Measurements from ENCODE around the gene AMPD2. TPM values are rescaled to one million over a fixed set of nuclear protein-coding genes. Genes with fewer than 3 reads are reported as not detected.
"Not testable (repeated sequence)": the region's sequence is repeated elsewhere in the genome, so short reads cannot be mapped to it uniquely, and the experiment has no call there.

AMPD2 gene
- polyA plus RNA-seq, 2 donors: 15.7 to 16.3 TPM

DNA sequence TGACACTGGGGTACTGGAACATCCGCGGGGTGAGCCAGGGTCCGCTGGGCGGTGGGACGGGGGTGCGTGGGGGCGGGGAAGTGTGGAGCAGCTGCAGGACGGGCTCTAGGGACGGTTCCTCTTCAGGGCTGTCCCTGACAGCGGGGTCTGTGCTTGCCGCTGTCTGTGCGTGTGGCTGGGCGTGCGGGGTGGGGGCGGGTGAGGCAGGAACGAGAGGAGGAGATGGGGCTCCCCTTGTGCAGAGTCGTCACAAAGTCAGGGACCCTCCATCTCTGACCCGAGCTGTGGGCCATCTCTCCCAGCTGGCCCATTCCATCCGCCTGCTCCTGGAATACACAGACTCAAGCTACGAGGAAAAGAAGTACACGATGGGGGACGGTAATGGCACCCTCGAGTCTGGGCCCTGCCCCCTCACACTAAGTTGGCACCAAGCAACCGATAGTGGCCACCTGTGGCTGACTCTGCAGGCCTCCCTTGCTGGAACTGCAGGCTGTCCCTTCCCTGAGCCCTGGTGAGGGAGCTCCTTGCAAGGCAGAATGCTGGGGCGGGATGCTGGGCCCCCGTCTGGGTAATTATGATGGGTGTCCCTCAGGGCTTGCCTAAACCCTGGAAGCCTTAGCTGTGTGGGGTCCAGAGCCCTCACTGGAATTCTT is 48.6 kb downstream of the AMPD2 start:
- peak overlapping the region in 1 of 2 donors; percentile 66 for H3K27ac ChIP-seq (ENCODE audit: low read depth in 2 of 2, low read length in 1 of 2)
- no peaks in the 10 kb centered on the region for H3K27me3 ChIP-seq (ENCODE audit: control insufficient read depth in 1 of 2, insufficient read depth in 2 of 2, low read length in 2 of 2)
- H3K9me3 ChIP-seq (ENCODE audit: control insufficient read depth in 2 of 2, insufficient read depth in 1 of 2, low read depth in 1 of 2, low read length in 1 of 2): no peaks in the 10 kb centered on the region
- H3K4me3 ChIP-seq (ENCODE audit: low read depth in 1 of 2, low read length in 2 of 2): peak overlapping the region; percentile 48 to 56
- no peaks in the 10 kb centered on the region for H3K36me3 ChIP-seq (ENCODE audit: control insufficient read depth in 2 of 2, insufficient read depth in 2 of 2, low read length in 1 of 2)
- no peaks in the 10 kb centered on the region for H3K4me1 ChIP-seq (ENCODE audit: control insufficient read depth in 2 of 2, insufficient read depth in 2 of 2, low read length in 1 of 2)
- WGBS, 2 donors: 10 to 11% methylated on average over 26 of the region's 26 CpGs

DNA sequence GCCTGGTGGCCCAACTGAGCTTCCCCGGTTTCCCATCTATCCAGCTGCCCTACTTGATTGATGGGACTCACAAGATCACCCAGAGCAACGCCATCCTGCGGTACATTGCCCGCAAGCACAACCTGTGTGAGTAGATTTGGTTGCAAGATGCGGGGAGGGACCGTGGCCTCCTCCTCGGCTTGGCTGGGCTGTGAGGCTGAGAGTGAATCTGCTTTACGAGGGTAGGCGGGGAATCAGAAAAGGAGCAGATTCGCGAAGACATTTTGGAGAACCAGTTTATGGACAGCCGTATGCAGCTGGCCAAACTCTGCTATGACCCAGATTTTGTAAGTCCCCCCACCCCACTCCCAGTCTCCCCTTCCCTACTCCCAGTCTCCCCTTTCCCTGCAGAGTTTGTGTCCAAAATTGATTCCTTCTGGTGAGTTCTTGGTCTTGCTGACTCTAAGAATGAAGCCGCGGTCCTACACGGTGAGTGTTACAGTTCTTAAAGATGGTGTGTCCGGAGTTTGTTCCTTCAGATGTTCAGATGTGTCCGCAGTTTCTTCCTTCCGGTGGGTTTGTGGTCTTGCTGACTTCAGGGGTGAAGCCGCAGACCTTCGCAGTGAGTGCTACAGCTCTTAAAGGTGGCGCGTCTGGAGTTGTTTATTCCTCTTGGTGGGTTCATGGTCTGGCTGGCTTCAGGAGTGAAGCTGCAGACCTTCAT is 49.8 kb downstream of the AMPD2 start:
- Histone ChIP-seq H3K36me3 (ENCODE audit: control insufficient read depth in 2 of 2, insufficient read depth in 2 of 2, low read length in 1 of 2) (no peaks in the 10 kb centered on the region), H3K27me3 (ENCODE audit: control insufficient read depth in 1 of 2, insufficient read depth in 2 of 2, low read length in 2 of 2) (no peaks in the 10 kb centered on the region), H3K9me3 (ENCODE audit: control insufficient read depth in 2 of 2, insufficient read depth in 1 of 2, low read depth in 1 of 2, low read length in 1 of 2) (no peaks in the 10 kb centered on the region), H3K4me1 (ENCODE audit: control insufficient read depth in 2 of 2, insufficient read depth in 2 of 2, low read length in 1 of 2) (no peaks in the 10 kb centered on the region), H3K27ac (ENCODE audit: low read depth in 2 of 2, low read length in 1 of 2) (no peak overlapping the region), H3K4me3 (ENCODE audit: low read depth in 1 of 2, low read length in 2 of 2) (no peak overlapping the region)
- 90 to 93% methylated on average over 22 of the region's 22 CpGs for WGBS, 2 donors

DNA sequence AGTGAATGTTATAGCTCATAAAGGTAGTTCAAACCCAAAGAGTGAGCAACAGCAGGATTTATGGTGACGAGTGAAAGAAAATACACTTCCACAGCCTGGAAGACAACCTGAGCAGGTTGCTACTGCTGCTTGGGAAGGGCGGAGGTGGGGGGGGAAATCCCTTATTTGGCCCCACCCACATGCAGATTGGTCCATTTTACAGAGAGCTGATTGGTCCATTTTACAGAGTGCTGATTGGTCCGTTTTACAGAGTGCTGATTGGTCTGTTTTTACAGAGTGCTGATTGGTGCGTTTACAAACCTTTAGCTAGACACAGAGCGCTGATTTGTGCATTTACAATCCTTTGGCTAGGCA is 50.3 kb downstream of the AMPD2 start:
- not testable (repeated sequence) for H3K4me3 ChIP-seq (ENCODE audit: low read depth in 1 of 2, low read length in 2 of 2); H3K27me3 ChIP-seq (ENCODE audit: control insufficient read depth in 1 of 2, insufficient read depth in 2 of 2, low read length in 2 of 2); H3K4me1 ChIP-seq (ENCODE audit: control insufficient read depth in 2 of 2, insufficient read depth in 2 of 2, low read length in 1 of 2); H3K36me3 ChIP-seq (ENCODE audit: control insufficient read depth in 2 of 2, insufficient read depth in 2 of 2, low read length in 1 of 2); H3K27ac ChIP-seq (ENCODE audit: low read depth in 2 of 2, low read length in 1 of 2); H3K9me3 ChIP-seq (ENCODE audit: control insufficient read depth in 2 of 2, insufficient read depth in 1 of 2, low read depth in 1 of 2, low read length in 1 of 2)
- WGBS, 2 donors: 97 to 98% methylated on average over 4 to 5 of the region's 5 CpGs

DNA sequence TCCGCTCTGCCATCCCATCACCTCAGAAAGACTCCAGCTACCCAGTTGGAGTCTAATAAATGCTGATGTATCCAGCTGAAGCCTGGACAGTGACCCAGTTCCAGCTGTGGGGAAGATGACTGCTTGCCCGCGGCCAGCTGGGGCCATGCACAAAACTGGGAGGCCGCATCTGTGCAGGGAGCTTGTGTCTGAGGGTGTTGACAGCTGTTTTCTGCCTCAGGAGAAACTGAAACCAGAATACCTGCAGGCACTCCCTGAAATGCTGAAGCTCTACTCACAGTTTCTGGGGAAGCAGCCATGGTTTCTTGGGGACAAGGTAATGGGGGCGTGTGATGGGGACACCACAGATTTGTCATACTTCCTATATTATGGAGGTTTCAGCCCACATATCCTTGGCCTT is 51.4 kb downstream of the AMPD2 start:
- Histone ChIP-seq H3K4me1 (ENCODE audit: control insufficient read depth in 2 of 2, insufficient read depth in 2 of 2, low read length in 1 of 2) (no peaks in the 10 kb centered on the region), H3K4me3 (ENCODE audit: low read depth in 1 of 2, low read length in 2 of 2) (no peak overlapping the region), H3K36me3 (ENCODE audit: control insufficient read depth in 2 of 2, insufficient read depth in 2 of 2, low read length in 1 of 2) (no peaks in the 10 kb centered on the region), H3K27me3 (ENCODE audit: control insufficient read depth in 1 of 2, insufficient read depth in 2 of 2, low read length in 2 of 2) (no peaks in the 10 kb centered on the region), H3K27ac (ENCODE audit: low read depth in 2 of 2, low read length in 1 of 2) (no peak overlapping the region), H3K9me3 (ENCODE audit: control insufficient read depth in 2 of 2, insufficient read depth in 1 of 2, low read depth in 1 of 2, low read length in 1 of 2) (no peaks in the 10 kb centered on the region)
- WGBS, 2 donors: 90 to 91% methylated on average over 5 of the region's 5 CpGs

DNA sequence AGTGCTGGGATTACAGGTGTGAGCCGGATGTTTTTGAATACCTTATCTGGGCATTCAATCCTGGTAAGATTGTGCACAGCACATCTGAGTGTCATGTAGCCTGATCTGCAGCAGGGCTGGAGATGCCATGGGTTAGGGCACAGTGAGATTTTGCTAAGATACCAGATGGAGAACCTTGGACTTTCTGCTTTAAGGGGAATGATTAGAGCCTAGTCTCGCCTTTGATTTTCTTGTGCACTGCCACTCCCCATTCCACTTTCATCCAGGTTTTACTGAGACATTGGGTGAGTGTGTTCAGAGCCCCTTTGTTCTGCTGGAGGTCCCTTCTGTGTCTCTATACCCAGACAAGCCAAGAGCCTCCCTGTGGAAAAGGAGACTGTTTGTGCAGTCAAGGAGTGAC is 54.2 kb downstream of the AMPD2 start:
- H3K27ac ChIP-seq (ENCODE audit: low read depth in 2 of 2, low read length in 1 of 2); H3K4me1 ChIP-seq (ENCODE audit: control insufficient read depth in 2 of 2, insufficient read depth in 2 of 2, low read length in 1 of 2); H3K9me3 ChIP-seq (ENCODE audit: control insufficient read depth in 2 of 2, insufficient read depth in 1 of 2, low read depth in 1 of 2, low read length in 1 of 2); H3K4me3 ChIP-seq (ENCODE audit: low read depth in 1 of 2, low read length in 2 of 2); H3K36me3 ChIP-seq (ENCODE audit: control insufficient read depth in 2 of 2, insufficient read depth in 2 of 2, low read length in 1 of 2); H3K27me3 ChIP-seq (ENCODE audit: control insufficient read depth in 1 of 2, insufficient read depth in 2 of 2, low read length in 2 of 2): not testable (repeated sequence)
- 79 to 88% methylated on average over 2 of the region's 2 CpGs for WGBS, 2 donors

DNA sequence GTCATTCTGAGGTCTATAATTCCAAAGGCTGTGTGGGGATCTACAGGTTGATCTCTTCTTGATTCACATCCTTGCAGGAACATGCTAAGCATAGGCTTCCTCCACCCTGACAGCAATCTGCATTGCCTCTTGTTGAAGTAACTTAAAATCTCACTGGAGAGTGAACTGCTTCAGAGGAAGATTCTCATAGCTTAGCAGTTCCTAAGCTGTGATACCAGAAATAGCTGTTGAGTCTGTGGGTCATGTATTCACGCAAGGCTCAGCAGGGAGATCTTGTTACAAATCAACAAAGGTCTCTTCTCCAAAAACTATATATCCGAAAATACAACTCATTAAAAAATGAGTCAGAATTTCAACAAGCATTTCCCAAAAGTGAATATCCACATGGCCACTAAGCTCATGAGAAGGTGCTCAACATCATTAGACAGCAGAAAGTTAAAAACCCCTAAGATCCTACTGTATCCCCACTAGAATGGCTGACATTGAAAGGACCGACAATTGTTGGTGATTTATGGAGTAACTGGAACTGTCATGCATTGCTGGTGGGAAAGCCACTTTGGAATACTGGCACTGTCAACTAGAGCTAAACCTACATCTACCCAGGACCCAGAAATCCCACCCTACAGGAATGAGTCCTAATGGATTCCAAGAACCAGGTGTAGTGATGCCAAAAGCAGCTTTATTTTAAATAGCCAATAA is 57.2 kb downstream of the AMPD2 start:
- H3K4me1 ChIP-seq (ENCODE audit: control insufficient read depth in 2 of 2, insufficient read depth in 2 of 2, low read length in 1 of 2); H3K36me3 ChIP-seq (ENCODE audit: control insufficient read depth in 2 of 2, insufficient read depth in 2 of 2, low read length in 1 of 2); H3K9me3 ChIP-seq (ENCODE audit: control insufficient read depth in 2 of 2, insufficient read depth in 1 of 2, low read depth in 1 of 2, low read length in 1 of 2); H3K27ac ChIP-seq (ENCODE audit: low read depth in 2 of 2, low read length in 1 of 2); H3K27me3 ChIP-seq (ENCODE audit: control insufficient read depth in 1 of 2, insufficient read depth in 2 of 2, low read length in 2 of 2); H3K4me3 ChIP-seq (ENCODE audit: low read depth in 1 of 2, low read length in 2 of 2): not testable (repeated sequence)
- WGBS, 2 donors: 82 to 84% methylated on average over 3 of the region's 3 CpGs

DNA sequence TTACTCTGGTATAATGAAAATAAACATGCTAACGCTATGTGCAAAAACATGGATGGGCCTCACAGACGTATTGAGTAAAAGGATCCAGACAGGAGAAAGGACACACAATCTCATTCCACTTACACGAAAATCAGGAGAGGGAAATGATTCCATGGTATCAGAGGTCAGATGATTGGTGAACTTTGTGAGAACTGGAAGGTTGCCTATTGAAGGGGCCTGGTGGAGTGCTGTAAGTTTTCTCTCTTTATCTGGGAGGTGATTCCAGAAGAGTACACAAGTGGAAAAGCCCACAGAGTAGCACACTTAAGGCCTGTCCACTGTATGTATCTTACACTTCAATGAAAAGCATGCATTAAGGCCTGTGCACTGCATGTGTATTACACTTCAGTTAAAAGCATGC is 57.8 kb downstream of the AMPD2 start:
- Histone ChIP-seq H3K4me1 (ENCODE audit: control insufficient read depth in 2 of 2, insufficient read depth in 2 of 2, low read length in 1 of 2) (no peaks in the 10 kb centered on the region), H3K9me3 (ENCODE audit: control insufficient read depth in 2 of 2, insufficient read depth in 1 of 2, low read depth in 1 of 2, low read length in 1 of 2) (no peaks in the 10 kb centered on the region), H3K36me3 (ENCODE audit: control insufficient read depth in 2 of 2, insufficient read depth in 2 of 2, low read length in 1 of 2) (no peaks in the 10 kb centered on the region), H3K4me3 (ENCODE audit: low read depth in 1 of 2, low read length in 2 of 2) (no peak overlapping the region), H3K27me3 (ENCODE audit: control insufficient read depth in 1 of 2, insufficient read depth in 2 of 2, low read length in 2 of 2) (no peaks in the 10 kb centered on the region), H3K27ac (ENCODE audit: low read depth in 2 of 2, low read length in 1 of 2) (no peak overlapping the region)
- 71 to 73% methylated on average over 3 of the region's 3 CpGs for WGBS, 2 donors

DNA sequence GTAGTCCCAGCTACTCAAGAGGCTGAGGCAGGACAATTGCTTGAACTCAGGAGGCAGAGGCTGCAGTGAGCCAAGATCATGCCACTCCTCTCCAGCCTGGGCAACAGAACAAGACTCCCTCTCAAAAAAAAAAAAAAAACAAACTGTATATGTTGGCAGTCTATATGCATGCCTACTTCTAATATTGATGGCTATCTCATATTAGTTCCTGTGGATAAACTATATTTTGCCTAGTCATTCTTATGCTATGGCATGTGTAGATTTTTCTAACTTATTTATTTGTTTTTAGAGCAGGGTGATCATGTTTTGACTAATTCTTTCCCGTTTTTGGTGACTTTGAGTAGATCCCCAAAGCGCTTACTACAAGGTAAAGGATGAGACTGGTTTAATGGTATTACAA is 59.0 kb downstream of the AMPD2 start:
- H3K4me3 ChIP-seq (ENCODE audit: low read depth in 1 of 2, low read length in 2 of 2); H3K4me1 ChIP-seq (ENCODE audit: control insufficient read depth in 2 of 2, insufficient read depth in 2 of 2, low read length in 1 of 2); H3K27me3 ChIP-seq (ENCODE audit: control insufficient read depth in 1 of 2, insufficient read depth in 2 of 2, low read length in 2 of 2); H3K36me3 ChIP-seq (ENCODE audit: control insufficient read depth in 2 of 2, insufficient read depth in 2 of 2, low read length in 1 of 2); H3K9me3 ChIP-seq (ENCODE audit: control insufficient read depth in 2 of 2, insufficient read depth in 1 of 2, low read depth in 1 of 2, low read length in 1 of 2); H3K27ac ChIP-seq (ENCODE audit: low read depth in 2 of 2, low read length in 1 of 2): not testable (repeated sequence)
- 87 to 90% methylated on average over 2 of the region's 2 CpGs for WGBS, 2 donors

Data from esophagus (tissue), 2 donors.